Ramos (cell line): ENCODE measurements around the gene TMX2.

Source experiments
- in situ Hi-C: fragments of 300-500 bp; cut with MboI; formaldehyde crosslinking; loops from one replicate; pipeline ENCODE4 v1.14.3; 2022; ENCODE audit warnings: low sequenced_read_pairs; ENCODE audit not compliant: unreplicated experiment

The TMX2 gene

GRCh38 chr11:57762235-57762861 lies 50.0 kb downstream of the TMX2 start:
- in situ Hi-C loops = no loop called here

GRCh38 chr11:57763568-57763967 lies 51.2 kb downstream of the TMX2 start:
- in situ Hi-C loops = no loop called here

- in situ Hi-C loops = no loop called here
These were observed 51.6 kb downstream of the TMX2 start for GRCh38 chr11:57764021-57764420.

- in situ Hi-C loops = no loop called here
These were observed 52.2 kb downstream of the TMX2 start for GRCh38 chr11:57764566-57764965.

GRCh38 chr11:57764972-57765371 lies 52.6 kb downstream of the TMX2 start:
- in situ Hi-C loops = no loop called here

- in situ Hi-C loops = no loop called here
These were observed 58.4 kb downstream of the TMX2 start for GRCh38 chr11:57770793-57771192.

- in situ Hi-C loops = no loop called here
These were observed 59.0 kb downstream of the TMX2 start for GRCh38 chr11:57771365-57771764.

GRCh38 chr11:57772562-57772961 lies 60.2 kb downstream of the TMX2 start:
- in situ Hi-C loops = no loop called here

- in situ Hi-C loops = no loop called here
These were observed 60.7 kb downstream of the TMX2 start for GRCh38 chr11:57773026-57773598.

GRCh38 chr11:57775491-57775890 lies 63.1 kb downstream of the TMX2 start:
- in situ Hi-C loops = no loop called here

- in situ Hi-C loops = no loop called here
These were observed 63.7 kb downstream of the TMX2 start for GRCh38 chr11:57776031-57776521.

GRCh38 chr11:57776577-57777210 lies 64.3 kb downstream of the TMX2 start:
- in situ Hi-C loops = no loop called here

GRCh38 chr11:57777969-57778317 lies 65.5 kb downstream of the TMX2 start:
- in situ Hi-C loops = no loop called here

GRCh38 chr11:57778318-57779037 lies 66.1 kb downstream of the TMX2 start:
- in situ Hi-C loops = no loop called here

- in situ Hi-C loops = no loop called here
These were observed 66.9 kb downstream of the TMX2 start for GRCh38 chr11:57779276-57779675.

GRCh38 chr11:57781529-57781943 lies 69.1 kb downstream of the TMX2 start:
- in situ Hi-C loops = no loop called here

- in situ Hi-C loops = no loop called here
These were observed 72.7 kb downstream of the TMX2 start for GRCh38 chr11:57785072-57785471.

- in situ Hi-C loops = no loop called here
These were observed 74.0 kb downstream of the TMX2 start for GRCh38 chr11:57786436-57786835.

GRCh38 chr11:57787006-57787604 lies 74.7 kb downstream of the TMX2 start:
- in situ Hi-C loops = no loop called here

- in situ Hi-C loops = no loop called here
These were observed 75.7 kb downstream of the TMX2 start for GRCh38 chr11:57787920-57788702.
